Medulla oblongata (tissue), 1 donor: ENCODE measurements around the gene KLF2.
"Not testable (repeated sequence)": the region's sequence is repeated elsewhere in the genome, so short reads cannot be mapped to it uniquely, and the experiment has no call there.

ENCODE experiments used
- DNase-seq: peaks from one replicate; pipeline ENCODE4 v3.0.0-alpha.2; 2015; ENCODE audit errors: extremely low spot score

KLF2 gene

GRCh38 chr19:16324384-16325160, at the start of gene KLF2:
Gene KLF2, plus strand, starts transcription at chr19:16324826. Its CDS starts 98 bp downstream, at chr19:16324924.
- DNase-seq, result peak; percentile 67

GRCh38 chr19:16280306-16280705, 44.3 kb upstream of the KLF2 start:
- DNase-seq, result no peak

- DNase-seq, result no peak
Observed at GRCh38 chr19:16281743-16282142, 42.9 kb upstream of the KLF2 start.

GRCh38 chr19:16283210-16284061, 41.2 kb upstream of the KLF2 start:
- DNase-seq, result peak; percentile 83

- no peak for DNase-seq
Observed at GRCh38 chr19:16284505-16284904, 40.1 kb upstream of the KLF2 start.

- not testable (repeated sequence) for DNase-seq
Observed at GRCh38 chr19:16285079-16285478, 39.5 kb upstream of the KLF2 start.

GRCh38 chr19:16285769-16286498, 38.7 kb upstream of the KLF2 start:
- DNase-seq, result peak; percentile 38

GRCh38 chr19:16288544-16288943, 36.1 kb upstream of the KLF2 start:
- DNase-seq, result no peak

GRCh38 chr19:16289594-16289993, 35.0 kb upstream of the KLF2 start:
- DNase-seq, result no peak

GRCh38 chr19:16290692-16291091, 33.9 kb upstream of the KLF2 start:
- no peak for DNase-seq

GRCh38 chr19:16293118-16294091, 31.2 kb upstream of the KLF2 start:
- peak; percentile 24 for DNase-seq

- no peak for DNase-seq
Observed at GRCh38 chr19:16295057-16295456, 29.6 kb upstream of the KLF2 start.

GRCh38 chr19:16296713-16297112, 27.9 kb upstream of the KLF2 start:
- no peak for DNase-seq

- no peak for DNase-seq
Observed at GRCh38 chr19:16297575-16298178, 26.9 kb upstream of the KLF2 start.

- DNase-seq, result no peak
Observed at GRCh38 chr19:16298334-16298733, 26.3 kb upstream of the KLF2 start.

GRCh38 chr19:16301999-16302694, 22.5 kb upstream of the KLF2 start:
- DNase-seq, result no peak

- peak; percentile 30 for DNase-seq
Observed at GRCh38 chr19:16303755-16304154, 20.9 kb upstream of the KLF2 start.

GRCh38 chr19:16304511-16304910, 20.1 kb upstream of the KLF2 start:
- not testable (repeated sequence) for DNase-seq

GRCh38 chr19:16305060-16305459, 19.6 kb upstream of the KLF2 start:
- DNase-seq, result not testable (repeated sequence)
